ENCODE measurements around the gene ACAA2. TPM values are rescaled to one million over a fixed set of nuclear protein-coding genes. Genes with fewer than 3 reads are reported as not detected.
A peak's percentile ranks its signal among the peaks of the same experiment; 100 is the strongest.

ACAA2 gene
- total RNA-seq = 154 and 174 TPM in 2 replicates
- 165 and 189 TPM in 2 replicates for polyA plus RNA-seq

GRCh38 chr18:49813319-49814146 lies at the start of gene ACAA2:
Gene ACAA2, minus strand, starts transcription at chr18:49813533. Its CDS starts 49 bp downstream, at chr18:49813484.
- Histone ChIP-seq H3K27me3 (no peaks in the 10 kb centered on the region), H3K4me1 (ENCODE audit: insufficient read depth) (peaks cover 17% of the 10 kb centered on the region), H3K4me2 (peak within 1 kb of the TSS; percentile 88), H2AFZ (peak within 1 kb of the TSS; percentile 81), H3K36me3 (replicated peaks; ENCODE audit: insufficient read depth, low read depth) (no peaks in the 10 kb centered on the region), H3K4me3 (peak within 1 kb of the TSS; percentile 79), H3K9me2 (replicated peaks; ENCODE audit: insufficient read depth) (no peaks in the 10 kb centered on the region), H4K20me1 (ENCODE audit: insufficient read depth, poor library complexity, severe bottlenecking) (no peaks in the 10 kb centered on the region), H3K79me2 (peaks cover 62% of the 10 kb centered on the region), H3K9me3 (ENCODE audit: low read depth) (no peaks in the 10 kb centered on the region), H3K27ac (peak within 1 kb of the TSS; percentile 99)
- peak; percentile 92 for DNase-seq (ENCODE audit: low spot score)
- no peak for TF ChIP-seq EZH2 (IDR thresholded peaks at IDR 0.05; ENCODE audit: borderline replicate concordance)
- TF ChIP-seq CTCF (IDR thresholded peaks at IDR 0.05; ENCODE audit: poor library complexity) = no peak
- TF ChIP-seq EZH2phosphoT487 (IDR thresholded peaks at IDR 0.05; ENCODE audit: low read depth, severe bottlenecking, unreplicated experiment) = no peak
- under 1% methylated on average over 58 of the region's 74 CpGs for WGBS (ENCODE audit: low lambda C conversion rate, missing lambda C conversion rate)

- no peaks in the 10 kb centered on the region for H3K79me2 ChIP-seq
- 89% methylated on average over 13 of the region's 13 CpGs for WGBS (ENCODE audit: low lambda C conversion rate, missing lambda C conversion rate)
- H3K27me3 ChIP-seq = no peaks in the 10 kb centered on the region
- H3K4me2 ChIP-seq = no peak overlapping the region
- peaks cover 14% of the 10 kb centered on the region for H3K4me1 ChIP-seq (ENCODE audit: insufficient read depth)
- no peaks in the 10 kb centered on the region for H3K9me2 ChIP-seq (replicated peaks; ENCODE audit: insufficient read depth)
- no peak overlapping the region for H2AFZ ChIP-seq
- no peak overlapping the region for H3K4me3 ChIP-seq
- no peaks in the 10 kb centered on the region for H3K36me3 ChIP-seq (replicated peaks; ENCODE audit: insufficient read depth, low read depth)
- no peaks in the 10 kb centered on the region for H3K9me3 ChIP-seq (ENCODE audit: low read depth)
- H3K27ac ChIP-seq = no peak overlapping the region
- DNase-seq (ENCODE audit: low spot score) = no peak
- TF ChIP-seq EZH2 (IDR thresholded peaks at IDR 0.05; ENCODE audit: borderline replicate concordance) (no peak), EZH2phosphoT487 (IDR thresholded peaks at IDR 0.05; ENCODE audit: low read depth, severe bottlenecking, unreplicated experiment) (no peak), CTCF (IDR thresholded peaks at IDR 0.05; ENCODE audit: poor library complexity) (no peak)
- no peaks in the 10 kb centered on the region for H4K20me1 ChIP-seq (ENCODE audit: insufficient read depth, poor library complexity, severe bottlenecking)
These were observed 49.5 kb upstream of the ACAA2 start for GRCh38 chr18:49862656-49863385.

GRCh38 chr18:49861659-49862058 lies 48.3 kb upstream of the ACAA2 start:
- Histone ChIP-seq H3K27ac (no peak overlapping the region), H2AFZ (no peak overlapping the region), H3K79me2 (no peaks in the 10 kb centered on the region), H3K36me3 (replicated peaks; ENCODE audit: insufficient read depth, low read depth) (no peaks in the 10 kb centered on the region), H3K9me3 (ENCODE audit: low read depth) (no peaks in the 10 kb centered on the region), H3K4me1 (ENCODE audit: insufficient read depth) (peaks cover 14% of the 10 kb centered on the region), H3K4me3 (no peak overlapping the region), H3K27me3 (no peaks in the 10 kb centered on the region), H4K20me1 (ENCODE audit: insufficient read depth, poor library complexity, severe bottlenecking) (no peaks in the 10 kb centered on the region), H3K4me2 (no peak overlapping the region), H3K9me2 (replicated peaks; ENCODE audit: insufficient read depth) (no peaks in the 10 kb centered on the region)
- WGBS (ENCODE audit: low lambda C conversion rate, missing lambda C conversion rate) = 49% methylated on average over 3 of the region's 3 CpGs
- TF ChIP-seq EZH2 (IDR thresholded peaks at IDR 0.05; ENCODE audit: borderline replicate concordance) = no peak
- peak; percentile 50 for TF ChIP-seq CTCF (IDR thresholded peaks at IDR 0.05; ENCODE audit: poor library complexity)
- DNase-seq (ENCODE audit: low spot score) = no peak
